H1 (cell line): ENCODE measurements around the gene IGLL1. TPM values are rescaled to one million over a fixed set of nuclear protein-coding genes. Genes with fewer than 3 reads are reported as not detected.

Experiments
- CTCF ChIA-PET: fragments of 300-600 bp; sonication (Branson Sonifier 250); formaldehyde crosslinking; loops from one replicate; lab custom pipeline; 2021; ENCODE audit not compliant: partially characterized antibody; lab: Charles Lee
- POLR2A ChIA-PET: fragments of 300-600 bp; sonication (Branson Sonifier 250); formaldehyde crosslinking; loops from one replicate; lab custom pipeline; 2021; ENCODE audit warnings: inconsistent platforms; ENCODE audit not compliant: partially characterized antibody; lab: Charles Lee
- DNase-seq, 2 experiments: peaks; one replicate each; pipeline versions ENCODE4 v3.0.0 to v3.0.0-alpha.2; 2010 to 2022; ENCODE audit warnings: low spot score in 2 of 2, low read depth in 1 of 2, mixed read lengths in 1 of 2
- FAIRE-seq: peaks from 2 replicates; lab custom pipeline; 2011; peaks lifted over from hg19 to GRCh38; lab: Jason Lieb, UNC
- H2AFZ ChIP-seq: 2 replicates; pipeline ENCODE4 v1.8.1; 2012; ENCODE audit warnings: low read length, inconsistent platforms
- H2AK5ac ChIP-seq: 2 replicates; pipeline ENCODE4 v1.6.1; 2013; ENCODE audit warnings: low read depth, low read length
- H2BK120ac ChIP-seq: replicated peaks from 2 replicates; pipeline ENCODE3; 2013; ENCODE audit warnings: low read depth, low read length, inconsistent platforms
- H2BK12ac ChIP-seq: 2 replicates; pipeline ENCODE4 v1.6.1; 2013; ENCODE audit warnings: low read depth, low read length
- H2BK15ac ChIP-seq: 2 replicates; pipeline ENCODE4 v1.6.1; 2013; ENCODE audit warnings: low read length
- H2BK20ac ChIP-seq: 2 replicates; pipeline ENCODE4 v1.6.1; 2013; ENCODE audit warnings: low read length
- H2BK5ac ChIP-seq: 2 replicates; pipeline ENCODE4 v1.6.1; 2013; ENCODE audit warnings: low read depth, low read length
- H3K14ac ChIP-seq: 2 replicates; pipeline ENCODE4 v1.6.1; 2013; ENCODE audit warnings: inconsistent platforms; ENCODE audit not compliant: insufficient read length
- H3K18ac ChIP-seq: 2 replicates; pipeline ENCODE4 v1.6.1; 2013; ENCODE audit warnings: low read length; ENCODE audit errors: extremely low read depth
- H3K23ac ChIP-seq: 2 replicates; pipeline ENCODE4 v1.6.1; 2013; ENCODE audit warnings: inconsistent platforms; ENCODE audit not compliant: insufficient read length
- H3K23me2 ChIP-seq: 2 replicates; pipeline ENCODE4 v1.6.1; 2013; ENCODE audit warnings: low read depth, low read length
- H3K27ac ChIP-seq: 2 replicates; pipeline ENCODE4 v1.6.1; 2011; ENCODE audit warnings: low read depth, low read length, inconsistent platforms
- H3K27me3 ChIP-seq, 4 experiments: replicated peaks in 1 of 4; 1 replicate in 1 of 4; 2 replicates in 3 of 4; pipeline versions ENCODE4 v1.6.1 to v1.8.1; 2011 to 2013; ENCODE audit warnings: low read length in 3 of 4, mild to moderate bottlenecking in 3 of 4, inconsistent platforms in 2 of 4, mixed read lengths in 2 of 4, moderate library complexity in 1 of 4; ENCODE audit not compliant: control insufficient read depth in 3 of 4, insufficient read depth in 3 of 4; ENCODE audit errors: extremely low read depth in 1 of 4
- H3K36me3 ChIP-seq, 4 experiments: 2 replicates each; pipeline versions ENCODE4 v1.6.1 to v1.8.1; 2011 to 2013; ENCODE audit warnings: mild to moderate bottlenecking in 4 of 4, low read length in 3 of 4, moderate library complexity in 2 of 4, control low read depth in 1 of 4, inconsistent platforms in 1 of 4; ENCODE audit not compliant: insufficient read depth in 4 of 4, control insufficient read depth in 2 of 4
- H3K4ac ChIP-seq: replicated peaks from 2 replicates; pipeline ENCODE3; 2013; ENCODE audit warnings: low read length, low read depth, mixed read lengths, inconsistent platforms; ENCODE audit not compliant: insufficient read length
- H3K4me1 ChIP-seq, 4 experiments: replicated peaks in 1 of 4; 1 replicate in 1 of 4; 2 replicates in 3 of 4; pipeline versions ENCODE4 v1.6.1 to v1.8.1; 2011 to 2013; ENCODE audit warnings: low read length in 3 of 4, inconsistent platforms in 2 of 4, mixed read lengths in 1 of 4; ENCODE audit not compliant: insufficient read depth in 4 of 4, control insufficient read depth in 3 of 4
- H3K4me2 ChIP-seq, 2 experiments: 2 replicates each; pipeline versions ENCODE4 v1.6.1 to v1.8.1; 2011 to 2013; ENCODE audit warnings: low read depth in 2 of 2, low read length in 2 of 2, control low read depth in 1 of 2, inconsistent platforms in 1 of 2, mild to moderate bottlenecking in 1 of 2; ENCODE audit not compliant: insufficient read depth in 1 of 2
- H3K4me3 ChIP-seq, 4 experiments: fragments of 200-600, 300-600 bp in 1 of 4; sonication (generic), shearing (Covaris generic), sonication (Bioruptor Twin) in 1 of 4; 2 replicates each; pipeline versions ENCODE4 v1.5.1 to v1.8.1; 2011 to 2016; ENCODE audit warnings: low read length in 4 of 4, low read depth in 3 of 4, control low read depth in 2 of 4, inconsistent platforms in 2 of 4, mild to moderate bottlenecking in 2 of 4, mixed read lengths in 1 of 4, moderate library complexity in 1 of 4; ENCODE audit not compliant: insufficient read depth in 2 of 4; ENCODE audit errors: extremely low read depth in 1 of 4
- H3K56ac ChIP-seq: replicated peaks from 2 replicates; pipeline ENCODE3; 2013; ENCODE audit warnings: low read depth, mild to moderate bottlenecking, mixed read lengths, low read length, inconsistent platforms; ENCODE audit not compliant: insufficient read length
- H3K79me1 ChIP-seq: 2 replicates; pipeline ENCODE4 v1.6.1; 2013; ENCODE audit warnings: low read depth, low read length, control low read depth
- H3K79me2 ChIP-seq, 2 experiments: 2 replicates each; pipeline versions ENCODE4 v1.6.1 to v1.8.1; 2012 to 2013; ENCODE audit warnings: low read length in 2 of 2, mild to moderate bottlenecking in 2 of 2, inconsistent platforms in 1 of 2; ENCODE audit not compliant: insufficient read depth in 2 of 2, control insufficient read depth in 1 of 2
- H3K9ac ChIP-seq, 4 experiments: replicated peaks in 1 of 4; 1 replicate in 1 of 4; 2 replicates in 3 of 4; pipeline versions ENCODE4 v1.6.1 to v1.8.1; 2011 to 2013; ENCODE audit warnings: low read depth in 3 of 4, low read length in 3 of 4, control low read depth in 2 of 4, mild to moderate bottlenecking in 2 of 4, moderate library complexity in 2 of 4, inconsistent platforms in 1 of 4; ENCODE audit errors: extremely low read depth in 1 of 4
- H3K9me3 ChIP-seq, 2 experiments: 2 replicates each; pipeline versions ENCODE4 v1.6.1 to v1.8.1; 2012 to 2013; ENCODE audit warnings: mild to moderate bottlenecking in 2 of 2, moderate library complexity in 2 of 2, control low read depth in 1 of 2, inconsistent platforms in 1 of 2, low read depth in 1 of 2, low read length in 1 of 2, mixed read lengths in 1 of 2; ENCODE audit not compliant: insufficient read depth in 2 of 2
- H4K20me1 ChIP-seq, 2 experiments: replicated peaks in 1 of 2; 2 replicates each; pipeline versions ENCODE3 to v1.8.1; 2011 to 2013; ENCODE audit warnings: inconsistent platforms in 2 of 2, low read length in 2 of 2, mild to moderate bottlenecking in 1 of 2; ENCODE audit not compliant: insufficient read depth in 2 of 2, control insufficient read depth in 1 of 2
- H4K5ac ChIP-seq: 2 replicates; pipeline ENCODE4 v1.6.1; 2013; ENCODE audit warnings: low read length, low read depth, mixed read lengths, inconsistent platforms; ENCODE audit not compliant: insufficient read length
- H4K8ac ChIP-seq: 2 replicates; pipeline ENCODE4 v1.8.0; 2013; ENCODE audit warnings: mild to moderate bottlenecking, moderate library complexity, low read length, inconsistent platforms; ENCODE audit not compliant: insufficient read depth; ENCODE audit errors: extremely low read depth
- H4K91ac ChIP-seq: replicated peaks from 2 replicates; pipeline ENCODE3; 2013; ENCODE audit warnings: low read length, mixed read lengths, inconsistent platforms; ENCODE audit not compliant: insufficient read length
- HDAC2 ChIP-seq, 2 experiments: fragments of 300-600 bp in 1 of 2; sonication (generic) in 1 of 2; IDR thresholded peaks; 2 replicates each; pipeline ENCODE4 v1.6.1; 2011 to 2012; ENCODE audit warnings: low read depth in 2 of 2, low read length in 2 of 2, mild to moderate bottlenecking in 2 of 2, moderate library complexity in 2 of 2, borderline replicate concordance in 1 of 2, inconsistent platforms in 1 of 2
- MAFK ChIP-seq: IDR thresholded peaks from 2 replicates; pipeline ENCODE4 v1.6.1; 2012; ENCODE audit warnings: low read depth, mild to moderate bottlenecking, improper control_type of control experiment, low read length
- NANOG ChIP-seq: IDR thresholded peaks from 2 replicates; pipeline ENCODE4 v1.6.1; 2011; ENCODE audit warnings: low read length, low read depth, mild to moderate bottlenecking, inconsistent platforms; ENCODE audit not compliant: insufficient read depth, poor library complexity, severe bottlenecking
- POLR2A ChIP-seq, 2 experiments: IDR thresholded peaks; 1 replicate in 1 of 2; 2 replicates in 1 of 2; pipeline ENCODE4 v1.6.1; 2011; ENCODE audit warnings: low read depth in 2 of 2, low read length in 2 of 2, mild to moderate bottlenecking in 2 of 2; ENCODE audit errors: control extremely low read depth in 1 of 2
- SP1 ChIP-seq: IDR thresholded peaks from 2 replicates; pipeline ENCODE4 v1.6.1; 2011; ENCODE audit warnings: low read depth, low read length
- TEAD4 ChIP-seq: IDR thresholded peaks from 2 replicates; pipeline ENCODE4 v1.6.1; 2012; ENCODE audit warnings: low read depth, low read length, inconsistent platforms, mixed read lengths
- YY1 ChIP-seq: IDR thresholded peaks from 2 replicates; pipeline ENCODE4 v1.6.1; 2011; ENCODE audit warnings: low read depth, mild to moderate bottlenecking, low read length
- WGBS, 2 experiments: shearing (Covaris generic) in 1 of 2; methylation state at CpG; one replicate each; pipeline versions ENCODE4 v1.1.6 to v1.1.7; 2013 to 2015; ENCODE audit warnings: low lambda C conversion rate in 2 of 2, mixed read lengths in 2 of 2, inconsistent platforms in 1 of 2, low coverage in 1 of 2, missing lambda C conversion rate in 1 of 2; ENCODE audit not compliant: insufficient replicate concordance in 2 of 2, insufficient coverage in 1 of 2, insufficient read length in 1 of 2; ENCODE audit errors: extremely low coverage in 1 of 2, missing lambda C conversion rate in 1 of 2; 5-methylcytosine and 5-hydroxymethylcytosine counted together
- polyA plus RNA-seq, 7 experiments: library from polyadenylated mRNA; depleted of rRNA in 3 of 7; stranded (reverse) in 5 of 7; unstranded in 2 of 7; fragments of >200 nt in 5 of 7; fragments of 200-250 nt in 2 of 7; gene quantifications; 1 replicate in 5 of 7; 2 replicates in 1 of 7; 4 replicates in 1 of 7; pipeline versions ENCODE4 v1.2.1 to v1.2.3, GENCODE V29; 2011 to 2013; ENCODE audit warnings: missing spikeins in 2 of 7, mixed read lengths in 2 of 7
- total RNA-seq: library from RNA; stranded (reverse); fragmentation: NEBNext Ultra II Directional; extraction: Animal tissue kit (Norgen Biotek cat#: 25700); gene quantifications from 2 replicates; pipeline ENCODE4 v1.2.1, GENCODE V29; 2021

IGLL1 gene
- total and polyA plus RNA-seq, 2 of the 8 experiments (the other 6 are each of a cell fraction or from before 2014, with no cell fraction given) = not detected

- peaks cover 20 to 55% (median 36%) of the 10 kb centered on the region in 4 experiments for H3K4me1 ChIP-seq
- no peak for DNase-seq
- H3K79me2 ChIP-seq = no peaks in the 10 kb centered on the region
Observed at GRCh38 chr22:23536821-23537345, 43.2 kb downstream of the IGLL1 start.

More at GRCh38 chr22:23536821-23537345, 43.2 kb downstream of the IGLL1 start:
- Histone ChIP-seq H3K9ac (0 out of 7 replicates have a peak overlapping the region, but pooled peaks of 1 of the 4 experiments have one; percentile 25), H3K56ac (no peak overlapping the region), H2BK15ac (peak overlapping the region; percentile 81; the same call in 1 of the 2 replicates), H3K4me3 (peak overlapping the region in 1 of 4 experiments; percentile 11; a peak in 1 of 8 replicates), H4K8ac (no peak overlapping the region), H2BK12ac (peak overlapping the region; percentile 95), H3K23me2 (peaks cover 5% of the 10 kb centered on the region), H4K91ac (peak overlapping the region; percentile 13), H3K79me1 (no peaks in the 10 kb centered on the region), H3K36me3 (no peaks in the 10 kb centered on the region), H3K4me2 (peak overlapping the region; percentile 25 to 44), H2BK5ac (peak overlapping the region; percentile 92; the same call in 1 of the 2 replicates), H2AK5ac (0 out of 2 replicates have a peak overlapping the region, but pooled peaks have one; percentile 93), H2BK20ac (peak overlapping the region; percentile 99; the same call in 1 of the 2 replicates), H3K18ac (peak overlapping the region; percentile 96), H3K14ac (no peak overlapping the region), H3K9me3 (no peaks in the 10 kb centered on the region), H4K5ac (peak overlapping the region; percentile 70), H3K27me3 (peaks cover 0 to 7% (median 4%) of the 10 kb centered on the region in 4 experiments; a peak in 3 of 7 replicates), H2BK120ac (peak overlapping the region; percentile 75), H4K20me1 (no peaks in the 10 kb centered on the region), H2AFZ (no peak overlapping the region; the same call in 1 of the 2 replicates), H3K27ac (no peak overlapping the region), H3K4ac (peak overlapping the region; percentile 8), H3K23ac (no peak overlapping the region)
- no peak for FAIRE-seq
- ChIA-PET CTCF (interaction anchor here (1.3 kb wide), 1 partner anchor 9 kb away, joined by 3 read pairs; no protein-coding TSS in a partner anchor), POLR2A (no interaction called here)
- 64% methylated on average over 15 of the region's 17 CpGs; no CpG with 5 or more reads in 1 of the 2 experiments for WGBS, 2 experiments
- TF ChIP-seq TEAD4 (no peak), MAFK (no peak), YY1 (no peak), HDAC2 (IDR thresholded peaks at IDR 0.05; ENCODE audit: borderline replicate concordance in 1 of 2, low read depth in 2 of 2, low read length in 2 of 2) (no peak), NANOG (no peak), SP1 (no peak), POLR2A (IDR thresholded peaks at IDR 0.05; ENCODE audit: control extremely low read depth in 1 of 2, low read depth in 2 of 2, low read length in 2 of 2) (no peak)
